Embryonic facial prominence (tissue), 1 donor: Measurements from ENCODE around the gene SEC24C.
"Not testable (repeated sequence)": the region's sequence is repeated elsewhere in the genome, so short reads cannot be mapped to it uniquely, and the experiment has no call there.

Experiments
- DNase-seq: peaks from one replicate; pipeline ENCODE4 v3.0.0-alpha.2; 2016; ENCODE audit errors: extremely low spot score

SEC24C gene

DNA sequence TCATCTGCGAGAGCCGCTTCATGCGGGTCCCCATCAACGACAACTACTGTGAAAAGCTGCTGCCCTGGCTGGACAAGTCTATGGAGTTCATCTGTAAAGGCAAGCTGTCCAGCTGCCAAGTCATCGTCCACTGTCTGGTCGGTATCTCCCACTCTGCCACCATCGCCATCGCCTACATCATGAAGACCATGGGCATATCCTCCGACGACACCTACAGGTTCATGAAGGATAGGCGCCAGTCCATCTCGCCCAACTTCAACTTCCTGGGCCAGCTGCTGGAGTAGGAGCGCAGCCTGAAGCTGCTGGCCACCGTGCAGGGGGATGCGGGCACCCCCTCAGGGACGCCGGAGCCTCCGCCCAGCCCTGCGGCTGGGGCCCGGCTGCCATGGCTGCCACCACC lies 11.7 kb upstream of the SEC24C start:
- DNase-seq, result no peak

DNA sequence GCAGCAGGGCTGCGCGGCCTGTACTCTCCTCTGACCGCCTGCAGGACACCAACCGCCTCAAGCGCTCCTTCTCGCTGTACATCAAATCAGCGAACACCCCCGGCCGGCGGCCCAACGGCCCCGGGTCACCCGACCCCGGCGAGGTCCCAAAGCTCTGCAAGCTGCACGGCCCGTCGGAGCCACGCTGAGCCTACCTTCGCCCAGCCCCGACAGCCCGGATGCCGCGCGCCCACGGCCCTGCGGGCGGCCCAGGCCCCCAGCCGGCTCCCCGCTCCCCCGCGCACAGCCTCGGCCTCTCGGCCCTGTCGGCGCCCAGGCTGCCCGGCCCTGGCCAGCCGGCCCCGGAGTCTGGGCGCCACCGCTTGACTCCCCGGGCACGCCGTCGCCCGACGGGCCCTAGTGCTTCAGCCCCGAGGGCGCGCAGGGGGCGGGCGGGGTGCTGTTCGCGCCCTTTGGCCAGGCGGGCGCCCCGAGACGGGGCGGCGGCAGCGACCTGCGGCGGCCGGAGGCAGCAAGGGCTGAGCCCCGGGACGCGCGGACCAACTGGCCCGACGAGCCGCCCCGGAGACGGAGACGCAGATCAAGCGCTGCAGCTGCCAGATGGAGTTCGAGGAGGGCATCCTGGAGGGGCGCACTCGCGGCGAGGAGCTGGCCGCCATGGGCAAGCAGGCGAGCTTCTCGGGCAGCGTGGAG lies 11.1 kb upstream of the SEC24C start:
- DNase-seq, result no peak

- DNase-seq, result no peak
Measured at GRCh38 chr10:73734028-73734720, 10.0 kb upstream of the SEC24C start.

GRCh38 chr10:73734796-73735305 lies 9.3 kb upstream of the SEC24C start:
- DNase-seq, result no peak

GRCh38 chr10:73740501-73741254 lies 3.5 kb upstream of the SEC24C start:
- DNase-seq, result not testable (repeated sequence)

DNA sequence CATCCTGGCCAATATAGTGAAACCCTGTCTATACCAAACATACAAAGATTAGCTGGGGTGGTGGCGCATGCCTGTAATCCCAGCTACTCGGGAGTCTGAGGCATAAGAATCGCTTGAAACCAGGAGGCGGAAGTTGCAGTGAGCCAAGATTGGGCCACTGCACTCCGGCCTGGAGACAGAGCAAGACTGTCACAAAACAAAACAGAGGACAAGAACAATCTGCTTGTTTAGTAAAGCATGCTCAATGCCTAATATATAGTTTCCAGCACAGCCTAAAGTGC lies 1.8 kb upstream of the SEC24C start:
- no peak for DNase-seq

- DNase-seq, result no peak
Measured at GRCh38 chr10:73743327-73743904, 756 bp upstream of the SEC24C start.

- DNase-seq, result peak; percentile 43
Measured at GRCh38 chr10:73744664-73744975, 448 bp downstream of the SEC24C start.

- DNase-seq, result no peak
Measured at GRCh38 chr10:73746721-73747120, 2.5 kb downstream of the SEC24C start.

DNA sequence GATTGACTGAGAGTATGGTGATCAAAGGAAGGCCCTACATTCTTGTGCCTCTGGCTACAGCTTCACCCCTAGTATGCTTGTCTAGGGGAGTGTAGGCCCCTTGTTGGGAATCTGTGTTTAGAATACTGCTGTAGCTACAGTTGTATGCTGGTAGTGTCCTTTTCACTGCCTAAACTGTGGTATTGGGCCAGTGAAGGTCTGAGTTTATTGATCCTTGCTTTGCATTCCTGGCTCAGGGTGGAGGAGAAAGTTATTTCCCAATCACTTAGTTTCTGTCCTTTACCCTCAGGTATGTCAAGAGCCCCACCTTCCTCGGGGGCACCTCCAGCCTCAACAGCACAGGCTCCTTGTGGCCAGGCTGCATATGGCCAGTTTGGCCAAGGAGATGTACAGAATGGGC lies 6.6 kb downstream of the SEC24C start:
- no peak for DNase-seq

DNA sequence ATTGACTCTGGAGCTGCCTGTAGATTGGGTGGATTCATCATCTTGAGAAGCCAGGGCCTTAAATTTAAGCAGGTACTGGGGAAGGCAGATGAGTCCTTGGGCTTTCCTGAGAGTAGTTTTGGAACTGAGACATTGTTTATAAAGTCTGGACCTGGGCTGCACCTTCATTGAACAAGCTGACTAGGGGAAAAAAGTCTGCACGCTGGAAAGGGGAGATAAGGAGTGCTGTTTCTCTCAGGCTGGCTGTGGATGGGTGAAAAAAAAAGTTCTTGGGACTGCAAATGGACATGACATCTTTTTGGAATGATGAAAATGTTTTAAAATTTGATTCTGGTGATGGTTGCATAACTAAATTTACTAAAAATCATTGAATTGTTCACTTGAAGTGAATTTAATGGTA lies 12.0 kb downstream of the SEC24C start:
- no peak for DNase-seq

GRCh38 chr10:73758704-73759511 lies 14.7 kb downstream of the SEC24C start:
- no peak for DNase-seq

GRCh38 chr10:73759512-73760115 lies 15.4 kb downstream of the SEC24C start:
- no peak for DNase-seq

DNA sequence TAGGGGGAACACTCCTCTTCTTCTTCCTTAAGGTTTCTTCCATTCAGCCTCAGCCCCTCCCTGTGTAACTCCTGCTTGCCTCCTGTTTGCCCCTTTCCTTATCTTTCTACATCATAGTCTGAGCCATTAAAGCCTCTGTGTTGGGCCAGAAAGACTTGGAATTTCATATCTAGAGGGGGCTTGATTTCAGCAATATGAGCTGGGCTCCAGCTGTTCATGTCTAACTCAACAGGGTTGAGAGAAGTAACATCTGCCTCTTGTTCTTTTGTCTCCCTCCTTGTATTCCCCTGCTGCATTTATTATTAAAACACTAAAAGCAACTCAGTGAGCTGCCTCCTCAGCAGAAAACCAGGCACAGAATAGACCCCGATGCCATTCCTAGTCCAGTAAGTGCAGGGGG lies 17.6 kb downstream of the SEC24C start:
- no peak for DNase-seq

DNA sequence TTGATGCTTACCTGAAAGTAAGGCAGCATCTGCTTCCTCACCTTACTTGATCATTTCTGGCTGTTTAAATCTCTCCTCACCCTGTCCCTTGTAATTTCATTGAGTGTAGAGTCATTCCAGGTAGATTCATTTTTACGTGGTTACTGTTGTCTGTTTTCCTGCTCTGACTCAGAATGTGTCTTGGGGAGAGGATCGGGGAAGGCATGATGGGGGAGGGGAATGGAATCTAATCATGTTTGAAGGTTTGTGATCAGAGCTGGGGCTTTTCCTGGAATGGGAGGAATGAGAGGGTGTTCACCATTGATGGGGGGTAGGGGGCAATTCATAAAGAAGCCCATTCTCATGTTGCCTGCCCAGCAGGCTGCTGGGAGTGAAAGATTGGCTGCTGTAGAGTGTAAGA lies 18.7 kb downstream of the SEC24C start:
- no peak for DNase-seq

GRCh38 chr10:73763343-73763742 lies 19.2 kb downstream of the SEC24C start:
- no peak for DNase-seq

DNA sequence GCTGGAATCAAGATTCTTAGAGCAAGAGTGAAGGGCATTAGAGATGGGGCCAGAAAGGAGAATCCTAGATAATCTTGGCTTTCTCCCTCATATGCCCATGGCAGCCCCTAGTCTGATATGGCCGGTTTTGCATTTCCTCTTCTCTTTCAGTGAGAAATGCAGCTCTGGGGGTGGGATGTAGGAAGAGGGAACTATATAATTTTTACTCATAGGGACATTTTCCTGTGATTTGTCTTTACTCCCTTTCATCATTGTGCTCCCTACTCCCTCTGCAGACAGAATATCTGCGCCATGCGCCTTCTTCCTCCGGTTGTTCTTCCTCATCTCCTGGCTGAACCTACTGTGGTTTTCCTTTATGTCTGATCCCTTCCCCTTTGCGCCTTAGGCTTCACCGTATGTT lies 20.9 kb downstream of the SEC24C start:
- no peak for DNase-seq

GRCh38 chr10:73768881-73769280 lies 24.7 kb downstream of the SEC24C start:
- no peak for DNase-seq

DNA sequence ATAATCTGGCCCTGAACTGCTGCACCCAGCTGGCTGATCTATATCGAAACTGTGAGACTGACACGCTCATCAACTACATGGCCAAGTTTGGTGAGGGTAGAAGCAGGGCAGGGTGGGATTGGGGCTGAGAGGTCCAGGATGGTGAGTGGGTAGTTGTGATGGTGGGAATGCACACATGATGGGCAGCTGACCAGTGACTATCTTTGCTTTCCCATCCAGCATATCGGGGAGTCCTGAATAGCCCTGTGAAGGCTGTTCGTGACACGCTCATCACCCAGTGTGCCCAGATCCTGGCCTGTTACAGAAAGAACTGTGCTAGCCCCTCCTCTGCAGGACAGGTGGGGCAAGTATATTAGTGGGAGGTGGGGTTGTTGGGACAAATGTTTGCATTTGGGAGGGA lies 25.2 kb downstream of the SEC24C start:
- no peak for DNase-seq

- DNase-seq, result no peak
Measured at GRCh38 chr10:73771722-73772280, 27.6 kb downstream of the SEC24C start.
